ENCODE data around the gene USP17L19. TPM values are rescaled to one million over a fixed set of nuclear protein-coding genes. Genes with fewer than 3 reads are reported as not detected.

USP17L19 gene
- total and polyA plus RNA-seq, 4 donors = not detected

Other genes with a start within 250 kb of the USP17L19 start
- gene FAM90A26, start 83.0 kb upstream of the USP17L19 start, total RNA-seq = not detected
- not detected for gene FAM90A26, start 83.0 kb upstream of the USP17L19 start, polyA plus RNA-seq
- not detected for gene USP17L10, start 42.7 kb upstream of the USP17L19 start, total RNA-seq
- gene USP17L10, start 42.7 kb upstream of the USP17L19 start, polyA plus RNA-seq = not detected
- gene USP17L11, start 38.0 kb upstream of the USP17L19 start, total RNA-seq = not detected
- gene USP17L11, start 38.0 kb upstream of the USP17L19 start, polyA plus RNA-seq = not detected
- not detected for gene USP17L12, start 33.2 kb upstream of the USP17L19 start, total RNA-seq
- not detected for gene USP17L12, start 33.2 kb upstream of the USP17L19 start, polyA plus RNA-seq
- not detected for gene USP17L13, start 28.5 kb upstream of the USP17L19 start, total RNA-seq
- not detected for gene USP17L13, start 28.5 kb upstream of the USP17L19 start, polyA plus RNA-seq
- gene USP17L15, start 19.0 kb upstream of the USP17L19 start, total RNA-seq = not detected
- gene USP17L15, start 19.0 kb upstream of the USP17L19 start, polyA plus RNA-seq = not detected
- gene USP17L17, start 9.5 kb upstream of the USP17L19 start, total RNA-seq = not detected
- not detected for gene USP17L17, start 9.5 kb upstream of the USP17L19 start, polyA plus RNA-seq
- gene USP17L18, start 4.7 kb upstream of the USP17L19 start, total RNA-seq = not detected
- not detected for gene USP17L18, start 4.7 kb upstream of the USP17L19 start, polyA plus RNA-seq
- not detected for gene USP17L20, start 4.7 kb downstream of the USP17L19 start, total RNA-seq
- not detected for gene USP17L20, start 4.7 kb downstream of the USP17L19 start, polyA plus RNA-seq
- gene USP17L21, start 9.5 kb downstream of the USP17L19 start, total RNA-seq = not detected
- not detected for gene USP17L21, start 9.5 kb downstream of the USP17L19 start, polyA plus RNA-seq
- not detected for gene USP17L22, start 14.2 kb downstream of the USP17L19 start, total RNA-seq
- not detected for gene USP17L22, start 14.2 kb downstream of the USP17L19 start, polyA plus RNA-seq
- not detected for gene USP17L24, start 71.8 kb downstream of the USP17L19 start, total RNA-seq
- gene USP17L24, start 71.8 kb downstream of the USP17L19 start, polyA plus RNA-seq = not detected
- not detected for gene USP17L25, start 76.5 kb downstream of the USP17L19 start, total RNA-seq
- not detected for gene USP17L25, start 76.5 kb downstream of the USP17L19 start, polyA plus RNA-seq
- gene USP17L26, start 81.3 kb downstream of the USP17L19 start, total RNA-seq = not detected
- not detected for gene USP17L26, start 81.3 kb downstream of the USP17L19 start, polyA plus RNA-seq
- not detected for gene USP17L5, start 86.0 kb downstream of the USP17L19 start, total RNA-seq
- not detected for gene USP17L5, start 86.0 kb downstream of the USP17L19 start, polyA plus RNA-seq
- not detected for gene USP17L27, start 90.8 kb downstream of the USP17L19 start, total RNA-seq
- not detected for gene USP17L27, start 90.8 kb downstream of the USP17L19 start, polyA plus RNA-seq
- not detected for gene USP17L28, start 95.5 kb downstream of the USP17L19 start, total RNA-seq
- not detected for gene USP17L28, start 95.5 kb downstream of the USP17L19 start, polyA plus RNA-seq
- gene USP17L29, start 100.3 kb downstream of the USP17L19 start, total RNA-seq = not detected
- gene USP17L29, start 100.3 kb downstream of the USP17L19 start, polyA plus RNA-seq = not detected
- not detected for gene USP17L30, start 109.8 kb downstream of the USP17L19 start, total RNA-seq
- gene USP17L30, start 109.8 kb downstream of the USP17L19 start, polyA plus RNA-seq = not detected
- gene DEFB131A, start 191.0 kb downstream of the USP17L19 start, total RNA-seq = not detected
- gene DEFB131A, start 191.0 kb downstream of the USP17L19 start, polyA plus RNA-seq = not detected

Measured in lung (tissue), 4 donors.